Esophagus squamous epithelium (tissue), 4 donors: Measurements from ENCODE around the gene PAEP.

Experiments used
- CTCF ChIP-seq, 6 experiments: fragments of 450-650 bp in 4 of 6; fragments of 200-600 bp in 2 of 6; sonication (generic) in 2 of 6; IDR thresholded peaks; one replicate each; pipeline ENCODE4 v1.5.1; 2016 to 2019; ENCODE audit warnings: antibody characterized with exemption in 6 of 6, mild to moderate bottlenecking in 4 of 6, moderate library complexity in 4 of 6
- POLR2A ChIP-seq, 4 donors: fragments of 450-650 bp; IDR thresholded peaks; one replicate each; pipeline ENCODE4 v1.6.1; 2017; ENCODE audit warnings: antibody characterized with exemption in 4 of 4, mild to moderate bottlenecking in 4 of 4, moderate library complexity in 3 of 4

- TF ChIP-seq CTCF (IDR thresholded peaks at IDR 0.05) (no peak), POLR2A (IDR thresholded peaks at IDR 0.05) (no peak)
Observed at GRCh38 chr9:135524130-135524861, 37.3 kb upstream of the PAEP start.
